Stimulated activated CD4-positive, alpha-beta T cell treated with anti-CD3 and anti-CD28 coated beads, Interleukin-2, amount 100 ng/mL, for 48 hours (primary cell): ENCODE measurements around the gene PDE6G.

ENCODE experiments used
- DNase-seq, 2 donors: peaks; one replicate each; pipeline ENCODE4 v3.0.0-alpha.2; 2020

The PDE6G gene

DNA sequence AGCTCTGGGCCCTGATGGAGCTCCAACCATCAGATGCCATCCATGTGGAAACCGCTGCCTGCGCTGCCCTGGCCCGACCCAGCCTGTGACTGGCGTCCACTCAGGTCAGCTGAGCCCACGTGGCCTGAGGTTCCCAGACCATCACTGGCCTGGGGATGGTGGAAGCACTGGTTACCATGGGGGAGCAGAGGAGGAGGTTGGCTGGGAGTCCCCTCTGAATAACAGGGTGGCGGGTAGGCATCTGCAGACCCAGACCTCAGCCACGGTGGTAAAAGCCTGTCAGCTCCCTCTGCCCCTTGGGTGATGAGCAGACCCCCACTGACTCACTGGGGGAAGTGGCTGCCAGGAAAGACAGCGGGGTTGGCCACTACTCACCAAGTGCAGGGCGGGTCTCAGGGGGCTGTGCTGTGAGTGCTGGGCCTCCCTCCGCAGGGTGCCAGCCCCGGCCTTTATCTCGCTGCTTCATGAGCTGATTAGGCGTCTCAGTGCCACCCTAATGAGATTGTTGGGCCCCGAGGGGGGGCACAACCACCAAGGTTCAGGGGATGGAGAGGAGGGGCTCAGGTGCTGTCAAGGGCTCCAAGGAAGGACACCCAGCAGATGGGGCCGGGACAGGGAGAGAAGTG lies at the start of gene PDE6G:
TSS of gene PDE6G (minus strand) at position 425 of the 626 bp plus-strand sequence. CDS start 3,237 bp downstream, outside the sequence.
- no peak for DNase-seq

DNA sequence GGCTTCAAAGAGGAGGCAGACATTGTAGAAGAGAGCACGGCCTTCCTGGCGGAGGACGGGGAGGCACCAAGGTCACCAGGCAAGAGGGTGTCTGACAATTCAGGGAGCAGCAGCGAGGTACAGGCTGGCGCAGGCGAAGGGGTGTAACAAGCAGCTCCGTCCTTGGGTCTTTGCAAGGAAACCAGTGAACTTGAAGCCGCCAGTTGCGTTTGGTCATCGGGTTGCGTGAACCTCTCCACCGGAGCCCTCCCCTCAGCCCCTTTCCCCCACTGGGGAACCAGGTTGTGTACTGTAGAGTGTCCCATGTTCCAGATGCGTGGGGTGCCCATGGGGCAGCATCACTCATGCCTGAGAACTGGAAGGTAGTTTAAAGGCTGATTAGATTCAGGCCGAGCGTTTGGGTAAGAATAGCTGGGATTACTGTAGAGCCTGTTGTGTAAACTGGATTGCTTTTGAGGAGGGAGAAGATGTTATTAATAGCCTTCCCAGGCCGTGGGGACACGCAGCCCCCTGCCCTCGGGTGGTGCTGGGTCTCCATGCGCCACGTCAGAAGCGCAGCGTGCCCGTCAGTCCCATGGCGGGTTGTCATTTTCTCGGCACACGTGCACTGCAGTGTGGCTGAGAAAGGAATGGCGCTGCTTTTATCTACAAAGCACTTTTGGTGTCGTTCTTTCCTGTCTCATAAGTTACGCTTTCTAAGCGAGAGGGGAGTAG lies 49.3 kb upstream of the PDE6G start:
- no peak for DNase-seq

DNA sequence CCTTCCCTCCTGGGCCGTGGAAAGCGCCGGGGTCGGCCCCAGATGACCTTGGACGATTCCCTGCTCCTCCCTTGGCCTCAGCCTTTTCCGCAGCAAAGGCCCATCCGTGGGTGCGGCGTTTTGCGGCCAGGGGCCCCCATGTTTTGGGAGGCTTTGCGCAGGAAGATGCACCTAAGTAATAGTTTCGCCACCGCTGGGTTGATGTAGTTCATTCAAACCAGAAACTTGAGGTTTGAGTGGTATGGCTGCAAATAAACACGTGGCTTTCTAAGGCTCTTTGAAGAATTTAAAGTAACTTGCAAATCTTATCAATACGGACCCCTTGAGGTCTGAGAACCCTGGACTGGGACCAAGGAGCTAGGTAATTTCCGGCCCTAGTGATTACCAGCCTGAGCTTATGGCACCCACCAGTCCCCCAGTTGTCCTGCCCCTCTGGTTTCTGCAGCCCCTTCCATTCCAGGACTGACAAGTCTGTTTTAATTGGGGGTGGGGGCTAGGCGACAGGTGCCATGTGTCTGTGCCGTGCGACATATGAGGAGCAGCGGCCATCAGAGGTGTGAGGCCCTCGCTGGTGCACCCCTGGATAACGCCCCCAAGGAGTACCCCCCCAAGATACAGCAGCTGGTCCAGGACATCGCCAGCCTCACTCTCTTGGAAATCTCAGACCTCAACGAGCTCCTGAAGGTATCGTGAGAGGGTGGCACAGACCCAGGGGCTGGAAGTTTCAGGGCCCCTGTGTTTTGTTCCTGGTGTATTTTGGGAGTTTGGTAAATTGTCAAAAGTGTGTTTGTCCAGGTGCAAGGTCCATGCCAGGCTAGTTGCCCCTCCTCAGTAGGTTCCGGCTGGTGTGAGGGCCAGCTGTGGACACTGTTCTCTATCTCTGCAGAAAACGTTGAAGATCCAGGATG lies 47.7 kb upstream of the PDE6G start:
- no peak for DNase-seq

GRCh38 chr17:81702934-81703746 lies 46.8 kb upstream of the PDE6G start, which contains the start of gene MRPL12:
TSS of gene MRPL12 (plus strand) at chr17:81703367. CDS start at chr17:81703502, 135 bp downstream.
- peak; percentile 86 to 89 for DNase-seq

DNA sequence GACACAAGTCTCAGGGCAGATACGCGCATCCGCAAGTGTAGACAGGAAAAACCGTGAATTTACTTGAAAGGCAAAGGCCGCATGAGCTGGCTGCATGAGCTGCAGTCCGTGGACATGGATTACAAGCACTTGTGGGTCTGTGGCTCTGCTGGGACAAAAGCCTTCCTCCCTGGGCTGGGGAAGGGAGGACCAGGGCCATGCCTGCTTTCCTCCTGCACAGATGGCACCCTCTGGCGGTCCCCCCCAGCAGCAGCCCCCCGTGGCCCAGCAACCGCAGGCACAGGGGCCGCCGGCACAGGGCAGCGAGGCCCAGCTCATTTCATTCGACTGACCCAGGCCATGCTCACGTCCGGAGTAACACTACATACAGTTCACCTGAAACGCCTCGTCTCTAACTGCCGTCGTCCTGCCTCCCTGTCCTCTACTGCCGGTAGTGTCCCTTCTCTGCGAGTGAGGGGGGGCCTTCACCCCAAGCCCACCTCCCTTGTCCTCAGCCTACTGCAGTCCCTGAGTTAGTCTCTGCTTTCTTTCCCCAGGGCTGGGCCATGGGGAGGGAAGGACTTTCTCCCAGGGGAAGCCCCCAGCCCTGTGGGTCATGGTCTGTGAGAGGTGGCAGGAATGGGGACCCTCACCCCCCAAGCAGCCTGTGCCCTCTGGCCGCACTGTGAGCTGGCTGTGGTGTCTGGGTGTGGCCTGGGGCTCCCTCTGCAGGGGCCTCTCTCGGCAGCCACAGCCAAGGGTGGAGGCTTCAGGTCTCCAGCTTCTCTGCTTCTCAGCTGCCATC lies 45.1 kb upstream of the PDE6G start:
- no peak for DNase-seq

GRCh38 chr17:81700353-81701287 lies 44.3 kb upstream of the PDE6G start:
- no peak for DNase-seq

DNA sequence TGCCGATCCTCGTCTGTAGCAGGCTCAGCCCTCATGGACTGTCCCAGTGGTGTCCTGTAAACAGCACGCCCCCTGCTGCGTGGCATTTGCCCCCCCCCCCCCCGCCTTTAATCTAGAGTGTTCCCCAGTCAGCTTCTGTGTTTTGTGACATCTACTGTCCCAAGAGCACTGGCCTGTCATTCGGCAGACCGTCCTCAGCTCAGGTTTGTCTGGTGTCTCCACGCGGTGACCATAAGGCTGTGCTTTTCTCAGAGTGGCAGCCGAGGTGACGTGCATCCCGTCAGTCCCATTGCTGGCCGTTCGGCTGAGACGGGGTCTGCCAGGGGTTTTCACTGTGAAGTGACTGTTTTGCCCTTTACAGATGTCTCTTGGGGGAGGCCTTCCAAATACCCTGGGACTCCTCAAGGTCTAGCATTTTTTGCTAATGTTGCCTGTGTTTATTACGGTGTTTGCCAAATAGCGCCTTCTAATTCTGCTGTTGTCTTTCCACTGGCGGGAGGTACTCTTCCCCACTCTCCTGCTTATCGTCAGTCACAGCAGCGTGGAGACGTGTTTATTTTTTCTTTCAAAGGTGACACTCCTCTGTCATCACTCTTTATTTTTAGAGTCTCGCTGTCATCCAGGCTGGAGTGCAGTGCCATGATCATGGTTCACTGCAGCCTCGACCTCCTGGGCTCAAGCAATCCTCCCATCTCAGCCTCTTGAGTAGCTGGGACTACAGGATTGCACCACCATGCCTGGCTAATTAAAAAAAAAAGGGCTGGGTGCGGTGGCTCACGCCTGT lies 41.1 kb upstream of the PDE6G start:
- DNase-seq: no peak

GRCh38 chr17:81696218-81696941 lies 40.0 kb upstream of the PDE6G start:
- no peak for DNase-seq

GRCh38 chr17:81695801-81696200 lies 39.5 kb upstream of the PDE6G start:
- DNase-seq: no peak

- DNase-seq: no peak
These were observed 38.9 kb upstream of the PDE6G start for GRCh38 chr17:81695211-81695610.

DNA sequence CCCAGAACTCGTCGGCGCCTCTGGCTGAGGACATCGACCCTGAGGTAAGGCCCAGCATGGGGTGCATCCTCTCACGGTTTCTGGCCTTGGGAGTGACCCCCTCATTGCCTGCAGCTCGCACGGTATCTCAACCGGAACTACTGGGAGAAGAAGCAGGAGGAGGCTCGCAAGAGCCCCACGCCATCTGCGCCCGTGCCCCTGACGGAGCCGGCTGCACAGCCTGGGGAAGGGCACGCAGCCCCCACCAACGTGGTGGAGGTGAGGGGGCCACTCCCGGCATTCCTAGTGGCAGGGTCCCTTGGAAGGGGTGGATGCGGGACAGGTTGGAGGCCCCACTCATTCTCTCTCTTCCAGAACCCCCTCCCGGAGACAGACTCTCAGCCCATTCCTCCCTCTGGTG lies 38.5 kb upstream of the PDE6G start:
- no peak for DNase-seq

DNA sequence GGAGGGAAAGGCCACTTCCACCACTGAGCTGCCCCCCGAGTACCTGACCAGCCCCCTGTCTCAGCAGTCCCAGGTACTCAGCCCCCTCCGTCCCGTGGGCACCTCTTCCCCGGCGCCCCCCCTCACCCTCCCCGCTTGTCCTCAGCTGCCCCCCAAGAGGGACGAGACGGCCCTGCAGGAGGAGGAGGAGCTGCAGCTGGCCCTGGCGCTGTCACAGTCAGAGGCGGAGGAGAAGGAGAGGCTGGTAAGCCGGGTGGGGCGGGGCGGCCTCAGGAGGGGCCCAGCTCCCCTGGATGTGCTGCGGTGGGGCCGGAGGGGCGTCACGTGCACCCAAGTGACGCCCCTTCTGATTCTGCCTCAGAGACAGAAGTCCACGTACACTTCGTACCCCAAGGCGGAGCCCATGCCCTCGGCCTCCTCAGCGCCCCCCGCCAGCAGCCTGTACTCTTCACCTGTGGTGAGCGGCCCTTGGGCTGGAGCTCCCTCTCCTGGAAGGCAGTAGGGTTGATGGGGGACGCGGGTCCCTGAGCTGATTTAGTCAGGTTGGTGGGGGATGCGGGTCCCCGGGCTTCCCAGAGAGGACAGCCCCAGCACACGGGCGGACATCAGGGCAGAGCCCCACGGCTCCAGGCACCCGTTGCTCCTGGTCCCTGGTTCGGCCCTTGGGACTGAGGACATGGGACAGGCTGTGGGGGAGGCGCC lies 37.3 kb upstream of the PDE6G start:
- DNase-seq: no peak

DNA sequence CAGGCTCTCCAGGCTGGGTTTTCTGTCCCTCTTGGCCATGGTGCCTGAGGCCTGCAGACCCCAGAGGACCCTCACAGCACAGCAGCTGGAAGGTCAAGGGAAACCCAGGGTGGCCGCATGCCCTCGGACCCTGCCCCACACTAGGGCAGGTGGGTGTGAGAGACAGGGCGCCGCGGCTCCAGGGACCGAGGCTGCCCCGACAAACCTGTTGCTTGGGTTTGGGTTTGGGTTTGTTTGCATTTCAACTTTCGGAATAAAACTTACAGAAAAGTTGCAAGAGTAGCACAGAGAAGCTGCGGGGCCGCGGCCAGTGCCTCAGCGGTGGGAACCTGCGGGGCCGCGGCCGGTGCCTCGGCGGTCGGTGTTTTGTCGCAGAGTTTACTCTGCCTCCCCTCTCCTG lies 35.3 kb upstream of the PDE6G start:
- no peak for DNase-seq

DNA sequence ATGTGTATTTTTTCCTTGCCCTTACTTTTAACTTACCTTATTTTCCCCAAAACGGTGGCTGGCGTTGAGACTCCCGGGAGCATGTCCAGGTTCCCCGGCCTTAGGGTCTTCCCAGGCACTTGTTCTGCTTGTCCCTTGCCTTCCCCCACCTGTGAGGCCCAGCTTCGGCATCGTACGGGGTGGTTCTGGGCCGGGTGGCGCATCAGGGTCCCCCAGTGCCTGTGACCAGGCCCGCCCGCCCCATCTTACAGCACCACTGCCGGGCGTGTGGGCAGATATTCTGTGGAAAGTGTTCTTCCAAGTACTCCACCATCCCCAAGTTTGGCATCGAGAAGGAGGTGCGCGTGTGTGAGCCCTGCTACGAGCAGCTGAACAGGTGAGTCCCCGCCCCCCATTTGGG lies 34.9 kb upstream of the PDE6G start:
- DNase-seq: no peak

DNA sequence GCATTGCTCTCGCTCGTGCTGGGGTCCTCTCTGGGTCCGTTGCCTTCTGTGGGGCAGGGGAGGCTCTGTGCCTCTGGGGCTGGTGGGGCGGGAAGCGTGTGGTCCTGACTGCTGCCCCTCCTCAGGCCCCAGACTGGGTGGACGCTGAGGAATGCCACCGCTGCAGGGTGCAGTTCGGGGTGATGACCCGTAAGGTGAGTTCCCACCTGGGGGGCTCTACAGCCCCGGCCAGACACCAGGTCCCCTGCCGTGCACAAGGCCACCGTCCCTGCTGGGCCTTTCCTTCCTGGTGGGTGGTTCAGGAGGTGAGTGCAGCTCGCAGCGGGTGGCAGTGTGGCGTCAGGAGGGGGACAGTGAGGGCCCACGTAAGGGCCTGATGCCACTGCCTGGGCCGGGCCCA lies 34.2 kb upstream of the PDE6G start:
- no peak for DNase-seq

DNA sequence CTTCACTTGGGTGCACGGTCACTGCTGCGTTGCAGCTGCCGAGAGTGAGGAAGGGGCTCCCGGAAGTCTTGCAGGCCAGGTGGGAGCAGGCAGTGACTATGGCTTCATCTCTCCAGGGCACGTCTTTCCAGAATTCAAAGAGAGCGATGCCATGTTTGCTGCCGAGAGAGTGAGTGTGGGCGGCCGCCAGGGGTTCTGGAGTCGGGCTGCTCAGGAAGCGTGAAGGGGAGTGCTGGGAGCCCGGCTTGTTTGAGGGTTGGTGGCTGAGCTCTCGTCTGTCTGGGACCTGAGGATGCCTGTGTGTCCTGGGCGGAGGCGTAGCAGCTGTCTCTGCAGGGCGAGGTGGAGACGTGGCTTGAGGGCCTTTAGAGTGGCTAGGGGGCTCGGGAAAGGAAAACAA lies 33.7 kb upstream of the PDE6G start:
- no peak for DNase-seq

DNA sequence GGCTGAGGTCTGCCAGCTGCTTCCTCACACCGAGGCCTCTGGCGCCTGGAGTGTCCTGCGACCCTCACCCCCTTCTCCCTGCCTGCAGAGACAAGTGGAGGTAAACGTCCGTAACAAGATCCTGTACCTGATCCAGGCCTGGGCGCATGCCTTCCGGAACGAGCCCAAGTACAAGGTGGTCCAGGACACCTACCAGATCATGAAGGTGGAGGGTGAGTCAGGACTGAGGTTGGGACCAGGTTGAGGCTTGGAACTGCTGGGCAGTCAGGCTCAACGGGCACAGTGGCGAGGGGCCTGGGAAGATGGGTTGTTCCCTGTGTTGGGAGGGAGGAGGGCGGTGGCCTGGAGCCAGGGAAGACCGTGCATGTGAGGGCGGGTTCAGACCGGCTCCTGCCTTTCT lies 32.3 kb upstream of the PDE6G start:
- no peak for DNase-seq

DNA sequence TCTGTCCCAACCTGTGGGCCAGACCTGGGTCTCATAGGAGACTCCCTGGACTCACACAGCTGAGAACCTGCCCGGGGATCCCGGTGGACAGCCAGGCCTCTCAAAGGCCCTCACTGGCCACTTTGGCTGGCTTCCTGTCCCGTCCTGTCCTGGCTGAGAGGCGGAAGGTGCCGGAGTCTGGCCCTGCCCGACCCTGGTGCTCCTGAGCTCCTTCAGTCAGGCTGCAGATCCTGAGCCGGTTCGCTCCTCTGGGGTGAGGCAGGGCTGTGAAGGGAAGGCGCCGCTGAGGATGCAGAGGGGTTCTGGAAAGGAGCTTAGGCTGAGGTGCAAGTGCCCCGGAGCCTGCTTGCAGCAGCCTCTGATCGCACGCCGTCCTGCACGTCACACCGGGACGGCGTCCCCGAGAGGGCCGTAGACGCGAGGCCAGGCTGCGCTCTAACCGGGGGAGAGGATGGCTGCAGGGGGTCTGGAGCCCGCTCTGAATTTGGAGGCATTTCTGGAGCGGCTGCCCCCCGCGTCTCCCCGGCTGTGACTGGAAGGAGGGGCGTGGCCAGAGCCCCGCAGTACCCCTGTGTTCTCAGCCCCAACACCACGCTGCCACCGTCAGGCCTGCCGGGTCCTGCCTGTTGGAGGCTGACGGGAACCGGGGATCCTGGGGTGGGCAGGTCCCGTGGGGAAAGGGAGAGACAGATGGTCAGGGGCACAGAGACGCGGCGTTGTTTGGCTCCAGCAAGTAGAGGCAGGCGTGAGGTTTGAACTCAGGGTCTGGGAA lies 31.6 kb upstream of the PDE6G start:
- no peak for DNase-seq
